DOHH2 (cell line): ENCODE measurements around the gene BIN1.

Source experiments
- EZH2phosphoT487 ChIP-seq: fragments of 200-600 bp; sonication (generic); IDR thresholded peaks from 2 replicates; pipeline ENCODE4 v1.6.1; 2017; ENCODE audit warnings: borderline replicate concordance, mild to moderate bottlenecking, antibody characterized with exemption, low read length, moderate library complexity, mixed read lengths
- TF ChIP-seq, protein P1 (sequence below): fragments of 200-600 bp; sonication (generic); IDR thresholded peaks from one replicate; pipeline ENCODE4 v1.5.1; 2014; ENCODE audit warnings: antibody characterized with exemption, mild to moderate bottlenecking, low read depth, low read length; ENCODE audit not compliant: poor library complexity, severe bottlenecking

DNA sequence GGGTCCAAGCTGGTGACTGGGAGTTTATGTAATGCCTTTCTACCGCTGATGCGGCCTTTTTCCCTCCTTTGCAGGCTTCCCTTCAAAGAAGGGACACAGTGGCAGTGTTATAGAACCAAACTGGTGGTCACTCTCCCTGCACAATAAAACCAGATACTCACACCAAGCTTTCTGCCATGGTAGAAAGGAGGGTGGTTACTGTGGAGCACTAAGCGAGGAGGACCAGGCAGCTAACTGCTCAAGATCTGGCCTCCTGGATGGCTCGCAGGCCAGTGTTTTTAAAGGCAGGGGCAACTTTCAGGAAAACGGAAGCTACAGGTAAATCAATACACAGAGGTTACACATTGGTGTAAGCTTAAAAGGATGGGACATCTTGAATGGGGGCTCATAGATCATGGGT is 89.4 kb downstream of the BIN1 start:
- TF ChIP-seq, protein P1, sequence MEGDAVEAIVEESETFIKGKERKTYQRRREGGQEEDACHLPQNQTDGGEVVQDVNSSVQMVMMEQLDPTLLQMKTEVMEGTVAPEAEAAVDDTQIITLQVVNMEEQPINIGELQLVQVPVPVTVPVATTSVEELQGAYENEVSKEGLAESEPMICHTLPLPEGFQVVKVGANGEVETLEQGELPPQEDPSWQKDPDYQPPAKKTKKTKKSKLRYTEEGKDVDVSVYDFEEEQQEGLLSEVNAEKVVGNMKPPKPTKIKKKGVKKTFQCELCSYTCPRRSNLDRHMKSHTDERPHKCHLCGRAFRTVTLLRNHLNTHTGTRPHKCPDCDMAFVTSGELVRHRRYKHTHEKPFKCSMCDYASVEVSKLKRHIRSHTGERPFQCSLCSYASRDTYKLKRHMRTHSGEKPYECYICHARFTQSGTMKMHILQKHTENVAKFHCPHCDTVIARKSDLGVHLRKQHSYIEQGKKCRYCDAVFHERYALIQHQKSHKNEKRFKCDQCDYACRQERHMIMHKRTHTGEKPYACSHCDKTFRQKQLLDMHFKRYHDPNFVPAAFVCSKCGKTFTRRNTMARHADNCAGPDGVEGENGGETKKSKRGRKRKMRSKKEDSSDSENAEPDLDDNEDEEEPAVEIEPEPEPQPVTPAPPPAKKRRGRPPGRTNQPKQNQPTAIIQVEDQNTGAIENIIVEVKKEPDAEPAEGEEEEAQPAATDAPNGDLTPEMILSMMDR: no peak
- no peak for TF ChIP-seq EZH2phosphoT487
